Endometrial microvascular endothelial cells (primary cell): Measurements from ENCODE around the gene SF1. TPM values are rescaled to one million over a fixed set of nuclear protein-coding genes. Genes with fewer than 3 reads are reported as not detected.
"Not testable (repeated sequence)": the region's sequence is repeated elsewhere in the genome, so short reads cannot be mapped to it uniquely, and the experiment has no call there.

Source experiments
- in situ Hi-C: cut with HindIII; loops from 2 replicates; pipeline ENCODE4 v1.10.0; 2017; ENCODE audit warnings: low sequenced_read_pairs, low pct_unique_long_range_greater_than_20kb; ENCODE audit errors: inconsistent ontology term
- total RNA-seq: library from RNA; depleted of rRNA; stranded (reverse); fragments of >200 nt; gene quantifications from one replicate; pipeline ENCODE4 v1.2.3, GENCODE V29; 2015; ENCODE audit errors: inconsistent ontology term

The SF1 gene
- total RNA-seq, result 167 TPM

DNA sequence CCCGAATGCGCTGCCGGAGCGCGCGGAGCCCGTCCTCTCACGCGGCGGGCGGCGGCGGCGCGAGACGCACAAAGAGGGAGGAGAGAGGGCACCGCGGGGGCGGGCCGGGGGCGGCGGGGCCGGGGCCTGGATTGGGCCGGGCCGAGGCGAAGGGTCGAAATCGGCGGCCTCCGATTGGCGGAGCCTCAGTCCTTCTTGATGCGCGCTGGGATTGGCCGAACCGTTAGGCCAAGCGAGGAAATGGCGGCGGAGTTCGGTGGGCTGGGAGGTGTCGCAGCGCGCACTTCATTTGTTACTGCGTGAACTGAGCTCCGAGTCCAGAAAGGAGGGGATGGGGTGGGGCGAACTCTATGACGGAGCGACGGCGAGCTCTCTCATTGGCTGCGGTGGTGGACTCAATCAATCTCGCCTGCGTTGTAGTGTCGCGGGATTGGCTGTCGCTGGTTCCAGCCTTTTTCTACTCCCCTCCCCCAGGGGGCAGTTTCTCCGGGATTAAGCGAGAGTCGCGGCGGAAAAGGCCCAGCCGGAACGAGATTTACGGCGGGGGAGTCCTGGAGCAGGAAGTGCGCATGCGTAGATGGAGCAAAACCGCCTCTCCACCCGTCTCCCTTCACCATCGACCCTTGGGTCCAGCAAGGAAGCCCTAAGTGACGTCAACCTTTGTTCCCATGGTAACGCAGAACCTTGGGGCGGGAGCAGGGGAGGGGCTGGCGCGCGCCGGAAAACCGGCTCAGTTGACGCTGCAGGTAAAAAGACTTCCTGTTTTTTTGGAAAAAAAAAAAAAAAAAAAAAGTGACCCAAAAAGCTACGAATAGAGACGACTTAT, at the start of gene SF1:
Gene SF1 (minus strand): TSS at position 70 of the 826 bp plus-strand sequence. CDS start 150 bp downstream, outside the sequence.
- in situ Hi-C loops, result no loop called here

DNA sequence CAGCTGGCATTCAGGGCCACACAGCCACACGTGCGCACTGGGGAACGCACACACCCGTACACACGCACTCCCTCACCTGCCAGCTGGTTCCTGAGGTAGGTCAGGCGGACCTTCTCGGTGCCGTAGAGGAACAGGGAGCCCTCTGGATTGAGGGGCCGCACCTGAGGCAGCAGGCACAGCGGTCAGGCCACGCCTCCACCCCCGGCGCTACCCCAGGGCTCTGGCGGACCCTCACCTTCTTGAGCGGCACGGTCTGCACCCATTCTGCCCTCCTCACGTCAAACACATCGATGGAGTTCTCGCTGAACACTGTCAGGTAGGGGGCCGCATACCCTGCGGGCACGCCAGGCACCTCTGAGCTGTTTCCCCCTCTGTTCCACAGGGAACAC, 49.1 kb upstream of the SF1 start:
- in situ Hi-C loops, result no loop called here

DNA sequence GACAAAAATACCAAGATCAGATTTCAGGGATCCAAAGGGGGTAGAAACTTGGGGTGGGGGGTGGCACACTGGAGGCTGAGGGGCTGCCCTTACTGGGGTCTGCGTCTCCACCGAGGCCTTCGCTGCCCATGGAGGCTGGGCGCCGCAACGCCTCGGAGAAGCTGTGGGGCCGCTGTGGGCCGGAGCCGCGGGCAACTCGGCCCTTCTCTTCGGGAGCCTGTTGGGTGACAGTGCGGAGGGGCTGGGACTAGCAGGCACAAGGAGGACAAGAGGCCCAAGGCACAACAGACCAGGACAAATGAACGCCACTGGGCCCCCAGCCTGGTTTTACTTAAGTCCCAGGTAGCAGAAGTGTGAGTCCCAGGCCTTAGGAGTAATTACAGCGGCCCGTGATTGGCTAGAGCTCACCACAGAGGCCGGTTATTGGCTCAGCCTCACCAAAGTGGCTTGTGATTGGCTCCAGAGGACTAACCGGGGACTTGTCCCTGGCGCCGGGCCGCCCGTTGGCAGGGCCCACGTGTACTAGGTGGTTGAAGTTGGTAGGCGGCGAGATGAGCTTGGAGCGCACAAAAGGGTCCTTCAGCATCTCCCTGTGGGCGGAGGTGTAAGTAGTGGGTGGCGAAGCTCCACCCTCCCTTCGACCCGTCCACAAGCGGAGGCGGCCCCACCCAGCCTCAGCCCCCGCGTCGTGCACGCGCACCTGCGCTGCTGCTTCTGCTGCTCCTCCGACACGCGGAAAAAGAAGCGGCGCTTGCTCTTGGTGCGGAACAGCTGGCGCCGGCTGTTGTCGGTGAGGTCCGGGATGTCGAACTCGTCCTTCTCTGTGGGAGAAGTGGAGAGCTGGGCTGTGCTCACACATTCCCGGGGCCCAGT, 48.5 kb upstream of the SF1 start:
- in situ Hi-C loops, result no loop called here

GRCh38 chr11:64826062-64826461, 47.7 kb upstream of the SF1 start:
- in situ Hi-C loops, result no loop called here

- in situ Hi-C loops, result no loop called here
These were observed 45.3 kb upstream of the SF1 start for GRCh38 chr11:64823568-64824119.

DNA sequence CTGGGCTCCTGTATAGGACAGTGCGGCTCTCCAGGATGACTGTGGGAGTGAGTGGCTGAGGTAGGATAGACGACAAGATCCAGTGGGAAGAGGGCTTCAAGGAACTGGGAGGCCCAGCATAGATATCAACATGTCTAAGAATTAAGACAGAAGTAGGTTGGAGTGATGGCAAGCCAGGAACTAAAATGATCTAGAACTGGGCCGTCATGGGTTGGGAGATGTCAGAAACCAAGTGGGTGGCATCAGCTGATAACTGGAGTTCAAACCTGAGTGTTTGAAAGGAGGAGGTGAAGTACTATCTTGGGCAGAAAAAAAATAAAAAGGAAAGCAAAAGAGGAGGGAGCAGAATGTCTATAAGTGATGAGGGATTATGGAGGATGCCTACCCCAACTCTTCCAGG, 39.1 kb upstream of the SF1 start:
- in situ Hi-C loops, result no loop called here

DNA sequence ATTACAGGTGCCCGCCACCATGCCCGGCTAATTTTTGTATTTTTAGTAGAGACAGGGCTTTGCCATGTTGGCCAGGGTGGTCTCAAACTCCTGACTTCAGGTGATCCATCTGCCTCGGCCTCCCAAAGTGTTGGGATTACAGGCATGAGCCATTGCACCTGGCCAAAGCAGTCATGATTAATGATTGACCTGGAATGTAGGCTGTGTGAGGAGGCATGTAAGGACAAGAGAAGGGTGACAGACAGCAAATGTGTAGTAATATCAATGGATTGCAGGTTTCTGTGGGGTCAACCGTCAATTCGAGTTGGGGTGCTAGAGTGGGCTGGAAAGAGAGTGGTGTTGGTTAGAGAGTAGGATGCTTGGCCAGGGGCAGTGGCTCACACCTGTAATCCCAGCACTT, 37.1 kb upstream of the SF1 start:
- in situ Hi-C loops, result not testable (repeated sequence)

DNA sequence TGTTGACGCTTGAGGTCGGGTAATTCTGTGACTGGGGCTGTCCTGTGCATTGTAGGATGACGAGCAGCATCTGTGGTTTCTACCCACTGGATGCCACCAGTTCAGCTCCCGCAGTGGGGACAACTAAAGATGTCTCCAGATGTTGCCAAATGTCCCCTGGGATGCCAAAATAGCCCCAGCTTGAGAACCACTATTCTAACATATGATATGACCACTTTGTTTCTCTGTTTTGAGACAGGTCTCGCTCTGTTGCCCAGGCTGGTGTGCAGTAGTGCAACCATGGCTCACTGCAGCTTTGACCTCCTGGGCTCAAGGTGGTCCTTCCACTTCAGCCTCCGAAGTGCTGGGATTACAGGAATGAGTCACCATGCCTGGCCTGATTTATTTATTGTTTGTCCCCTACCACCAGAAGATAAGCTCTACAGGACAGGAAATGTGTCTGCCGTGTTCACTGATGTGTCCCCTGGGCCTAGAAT, 36.4 kb upstream of the SF1 start:
- in situ Hi-C loops, result no loop called here

DNA sequence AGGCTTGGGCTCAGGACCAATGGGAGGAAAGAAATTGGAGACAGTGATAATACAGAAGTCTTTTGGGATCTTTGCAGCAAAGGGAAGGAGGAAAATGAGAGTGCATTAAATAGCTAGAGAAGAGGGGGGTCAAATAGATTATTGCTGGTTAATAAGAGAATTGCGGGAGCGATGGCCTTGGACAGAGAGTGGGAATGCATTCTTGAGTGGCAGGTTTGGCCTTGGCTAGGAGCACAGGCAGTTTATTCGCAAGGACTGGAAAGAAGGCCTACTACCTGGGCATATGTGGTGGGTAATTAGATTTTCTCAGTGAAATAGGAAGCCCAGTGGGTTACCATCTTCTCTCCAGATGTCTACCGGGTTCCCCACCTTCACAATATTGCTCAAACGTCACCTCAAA, 35.5 kb upstream of the SF1 start:
- in situ Hi-C loops, result no loop called here

DNA sequence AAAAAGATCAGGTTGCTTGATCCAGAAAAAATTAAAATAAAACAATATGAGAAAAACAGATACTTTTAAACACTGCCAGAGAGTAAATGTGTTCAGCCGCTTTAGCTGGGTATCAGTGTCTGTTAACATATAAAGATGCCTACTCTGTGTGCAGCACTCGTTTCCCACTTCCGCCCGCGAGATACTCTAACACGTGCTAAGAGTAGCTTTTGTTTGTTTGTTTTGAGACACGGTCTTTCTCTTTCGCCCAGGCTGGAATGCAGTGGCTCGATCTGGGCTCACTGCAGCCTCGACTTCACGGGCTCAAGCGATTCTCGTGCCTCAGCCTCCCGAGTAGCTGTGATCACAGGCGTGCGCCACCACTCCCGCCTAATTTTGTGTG, 32.5 kb upstream of the SF1 start:
- in situ Hi-C loops, result no loop called here

GRCh38 chr11:64810271-64810890, 32.0 kb upstream of the SF1 start, which contains the start of gene MEN1:
MEN1 (minus strand) TSS chr11:64810551; CDS start chr11:64810109, 442 bp downstream.
- in situ Hi-C loops, result no loop called here

- in situ Hi-C loops, result no loop called here
These were observed 31.5 kb upstream of the SF1 start for GRCh38 chr11:64809781-64810241.

GRCh38 chr11:64805481-64805880, 27.1 kb upstream of the SF1 start:
- in situ Hi-C loops, result no loop called here

GRCh38 chr11:64804346-64805210, 26.2 kb upstream of the SF1 start:
- in situ Hi-C loops, result no loop called here

DNA sequence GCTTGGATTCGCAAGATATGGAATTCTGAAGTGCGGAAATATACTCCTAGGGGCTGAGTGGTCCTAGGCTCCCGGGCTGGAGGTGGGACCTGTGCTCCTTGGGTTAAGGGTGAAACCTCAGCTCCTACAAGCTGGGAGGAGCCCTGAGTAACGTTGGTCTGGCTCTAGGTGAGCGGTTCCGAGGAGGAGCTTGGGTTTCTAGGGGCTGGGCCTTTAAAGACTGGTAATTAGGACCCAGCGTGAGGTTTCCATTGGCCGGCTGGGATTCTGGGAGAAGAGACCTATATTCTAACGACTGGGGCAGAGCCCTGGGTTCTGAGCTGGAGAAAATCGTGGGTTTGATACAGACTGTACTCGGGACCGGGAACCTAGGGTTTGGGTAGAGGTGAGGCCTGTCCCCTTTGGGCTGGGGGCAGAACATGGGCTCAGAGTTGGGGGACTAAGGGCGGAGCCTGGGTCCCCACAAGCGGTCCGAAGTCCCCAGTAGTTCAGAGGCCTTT, 25.6 kb upstream of the SF1 start:
- in situ Hi-C loops, result no loop called here

DNA sequence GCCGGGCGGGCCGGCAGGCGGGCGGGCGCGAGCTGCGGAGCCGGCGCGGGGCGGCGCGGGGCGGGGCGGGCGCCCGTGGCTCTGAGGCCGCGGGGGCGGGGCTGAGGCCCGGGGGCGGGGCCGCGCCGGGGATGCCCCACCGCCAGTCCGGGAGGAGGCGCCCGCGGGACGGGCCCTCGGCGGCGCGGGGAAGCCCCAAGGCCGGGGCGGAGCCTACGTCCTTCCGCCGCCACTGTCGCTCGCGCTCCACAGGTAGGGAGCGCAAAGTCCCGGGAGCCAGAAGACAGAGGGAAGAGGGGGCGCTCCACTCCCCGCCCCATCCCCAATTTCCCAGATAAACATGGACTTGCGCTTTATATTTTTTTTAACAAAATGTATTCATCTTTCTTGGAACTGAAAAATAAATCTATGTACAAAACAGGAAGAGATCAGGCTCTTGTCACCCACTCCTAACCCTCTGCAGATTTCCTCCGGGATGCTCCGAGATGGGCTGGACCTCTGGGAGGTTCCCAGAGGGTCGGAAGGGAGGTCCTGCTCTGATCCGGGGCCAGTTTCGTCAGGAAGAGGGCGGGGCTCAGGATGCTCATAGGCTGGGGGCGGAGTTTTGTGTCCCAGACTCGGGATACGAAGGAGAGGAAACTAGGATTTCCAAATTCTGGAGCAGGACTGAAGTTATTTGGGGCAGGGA, 25.0 kb upstream of the SF1 start, which contains the start of gene MAP4K2:
Gene MAP4K2 (minus strand): TSS at position 57 of the 688 bp plus-strand sequence. CDS start 65 bp downstream, outside the sequence.
- in situ Hi-C loops, result no loop called here
